GM18505 (cell line): ENCODE results near the gene GRK3.

Experiments used
- ATAC-seq: cut with Tn5 transposase; IDR thresholded peaks from one replicate; pipeline ENCODE4 v1.9.1; 2021; ENCODE audit not compliant: unreplicated experiment
- POLR2A ChIP-seq: IDR thresholded peaks from 4 replicates; pipeline ENCODE4 v1.6.1; 2011; ENCODE audit warnings: borderline replicate concordance; ENCODE audit not compliant: insufficient read depth, insufficient read length; ENCODE audit errors: extremely low read depth

GRK3 gene

DNA sequence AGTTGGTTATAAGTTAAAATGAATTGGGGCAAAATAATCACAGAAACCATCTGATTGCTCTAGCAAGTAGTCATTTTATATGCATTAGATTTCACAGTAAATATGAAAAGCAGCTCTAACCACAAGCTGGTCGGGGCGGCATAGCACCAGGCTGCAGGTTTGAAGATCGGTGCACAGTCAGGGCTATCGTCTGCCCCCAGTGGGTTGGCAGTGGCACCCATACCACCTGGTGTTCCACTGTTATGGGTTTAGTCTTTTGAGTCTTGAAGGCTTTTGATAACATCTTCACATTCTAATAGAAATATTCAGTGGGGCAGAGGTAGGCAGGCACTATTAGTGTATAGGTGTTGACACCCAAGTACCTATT lies 62.1 kb downstream of the GRK3 start:
- no peak for ATAC-seq
- no peak for TF ChIP-seq POLR2A

DNA sequence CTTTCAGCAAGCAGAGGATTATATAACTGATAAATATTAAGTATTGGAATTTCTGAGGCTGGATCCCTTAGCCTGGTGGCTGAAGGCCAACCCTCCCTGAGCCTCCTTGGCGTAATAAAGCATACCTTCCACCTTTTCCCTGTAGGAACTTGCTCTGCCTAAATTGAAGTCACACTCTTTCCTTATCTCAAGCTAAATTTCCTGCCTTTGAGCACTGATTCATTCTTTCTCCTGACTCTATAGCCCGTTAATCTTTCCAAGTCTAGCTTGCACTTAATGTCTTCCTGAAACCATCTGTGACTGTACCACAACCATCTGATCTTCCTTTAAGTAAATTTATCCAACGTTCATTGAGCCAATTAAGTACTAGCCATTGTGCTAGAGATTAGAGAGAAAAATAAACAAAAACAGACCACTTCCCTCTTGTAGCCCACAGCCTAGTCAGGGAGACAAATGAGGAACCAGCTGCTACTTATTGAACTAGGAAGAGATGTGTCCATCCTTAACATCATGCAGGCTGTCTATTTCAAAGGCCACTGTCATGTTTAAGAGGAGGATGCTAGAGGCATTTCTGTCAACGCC lies 62.9 kb downstream of the GRK3 start:
- no peak for ATAC-seq
- no peak for TF ChIP-seq POLR2A

DNA sequence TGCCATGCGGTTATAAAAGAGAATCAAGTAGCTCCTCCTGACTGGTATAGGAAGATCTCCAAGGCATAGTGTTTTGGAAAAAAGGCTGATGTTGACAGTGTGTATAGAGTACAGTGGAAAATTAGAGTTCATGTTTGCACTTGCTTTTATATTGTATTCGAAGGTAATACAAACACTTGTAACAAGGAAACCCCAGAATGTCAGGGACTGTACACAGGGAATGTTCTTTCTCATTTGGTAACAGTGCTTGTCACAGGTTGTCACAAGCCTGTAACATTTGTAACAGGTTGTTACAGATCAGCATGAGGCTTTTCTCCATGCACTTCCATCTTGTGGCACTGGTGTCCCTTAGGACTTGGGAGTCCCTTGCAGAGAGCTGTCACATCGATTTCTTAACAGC lies 64.0 kb downstream of the GRK3 start:
- TF ChIP-seq POLR2A = no peak
- no peak for ATAC-seq

DNA sequence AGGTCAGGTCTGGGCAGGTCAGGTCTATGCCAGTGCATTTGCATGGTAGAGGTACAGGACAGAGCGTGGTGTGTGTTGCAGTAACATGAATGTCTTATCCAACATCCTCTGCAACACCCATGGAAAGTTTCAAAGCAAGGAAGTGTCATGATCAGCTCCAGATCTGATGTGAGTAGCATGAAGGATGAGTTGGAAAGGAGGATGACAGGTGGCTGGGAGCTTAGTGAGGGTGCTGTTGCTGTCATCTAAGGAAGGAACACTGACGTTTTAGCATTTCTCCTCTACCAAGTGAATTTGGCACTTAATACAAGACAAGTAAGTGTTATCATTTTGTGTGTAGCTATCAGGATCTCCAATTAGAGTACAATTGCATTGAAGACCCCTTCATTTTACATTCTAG lies 65.1 kb downstream of the GRK3 start:
- no peak for TF ChIP-seq POLR2A
- no peak for ATAC-seq

DNA sequence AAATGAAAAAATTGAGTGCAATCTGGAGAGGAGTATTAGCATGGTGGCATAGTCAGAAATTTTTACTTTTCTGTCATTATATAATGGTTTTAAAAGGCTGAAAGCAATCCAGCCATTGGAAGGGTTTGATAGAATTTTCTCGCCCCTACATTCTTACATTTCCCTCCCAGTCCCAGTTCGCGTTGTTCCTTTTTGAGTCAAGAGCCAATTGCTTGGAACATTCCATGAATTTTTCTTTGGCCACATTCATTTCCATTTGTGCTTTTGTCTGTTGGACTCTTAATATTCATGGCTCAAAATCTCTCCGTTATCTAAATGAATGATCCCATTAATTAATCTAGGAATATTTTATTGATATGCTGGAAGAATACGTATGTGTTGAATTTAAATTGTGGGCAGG lies 66.0 kb downstream of the GRK3 start:
- no peak for TF ChIP-seq POLR2A

DNA sequence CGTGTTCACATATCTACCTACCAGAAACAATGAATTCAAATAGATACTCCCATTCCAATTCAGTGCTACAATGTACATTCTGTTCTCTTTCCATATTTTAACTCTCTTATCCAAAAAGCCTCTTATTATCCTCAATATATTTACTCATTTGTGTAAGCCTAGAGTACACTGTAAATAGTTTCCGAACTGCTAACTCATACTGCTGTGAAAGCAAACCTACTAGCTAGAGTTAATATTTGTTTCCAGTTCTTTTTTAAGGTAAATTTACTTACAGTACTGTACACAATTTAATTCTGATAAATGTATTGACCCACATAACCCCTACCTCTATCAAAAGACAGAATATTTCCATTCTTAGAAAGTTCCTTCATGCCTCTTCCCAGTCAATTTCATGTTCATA lies 71.8 kb downstream of the GRK3 start:
- no peak for TF ChIP-seq POLR2A
- ATAC-seq = no peak

More for the DNA sequence above, 66.0 kb downstream of the GRK3 start:
- no peak for ATAC-seq

DNA sequence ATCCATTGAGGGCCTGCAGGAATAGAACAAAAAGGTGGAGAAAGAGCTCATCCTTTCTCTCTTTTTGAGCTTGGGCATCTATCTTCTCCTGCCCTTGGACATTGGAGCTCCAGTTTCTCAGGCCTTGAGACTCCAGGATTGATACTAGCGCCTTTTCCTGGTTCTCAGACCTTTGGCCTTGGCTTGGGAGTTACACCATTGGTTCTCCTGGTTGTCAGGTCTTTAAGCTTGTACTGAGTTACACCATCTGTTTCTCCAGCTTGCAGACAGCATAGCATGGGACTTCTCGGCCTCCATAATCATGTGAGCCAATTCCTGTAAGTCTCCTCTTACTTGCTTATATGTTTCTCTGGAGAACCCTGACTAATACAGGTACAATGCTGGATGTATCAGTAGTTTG lies 72.6 kb downstream of the GRK3 start:
- TF ChIP-seq POLR2A = no peak
- ATAC-seq = no peak

DNA sequence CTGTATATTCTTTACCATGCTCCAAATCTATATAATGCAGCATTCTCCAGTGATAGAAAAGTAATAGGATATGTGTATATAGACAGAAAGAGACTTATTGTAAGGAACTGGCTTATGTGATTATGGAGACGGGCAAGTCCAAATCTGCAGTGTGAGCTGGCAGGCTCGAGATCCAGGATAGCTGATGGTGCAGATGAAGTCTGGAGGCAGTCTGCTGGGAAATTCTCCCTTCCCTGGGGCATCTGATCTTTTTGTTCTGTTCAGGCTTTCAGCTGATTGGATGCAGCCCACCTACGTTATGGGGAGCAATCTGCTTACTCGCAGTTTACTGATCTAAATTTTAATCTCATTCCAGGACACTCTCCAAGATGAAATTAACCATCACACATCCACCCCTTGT lies 73.2 kb downstream of the GRK3 start:
- no peak for TF ChIP-seq POLR2A
- no peak for ATAC-seq

DNA sequence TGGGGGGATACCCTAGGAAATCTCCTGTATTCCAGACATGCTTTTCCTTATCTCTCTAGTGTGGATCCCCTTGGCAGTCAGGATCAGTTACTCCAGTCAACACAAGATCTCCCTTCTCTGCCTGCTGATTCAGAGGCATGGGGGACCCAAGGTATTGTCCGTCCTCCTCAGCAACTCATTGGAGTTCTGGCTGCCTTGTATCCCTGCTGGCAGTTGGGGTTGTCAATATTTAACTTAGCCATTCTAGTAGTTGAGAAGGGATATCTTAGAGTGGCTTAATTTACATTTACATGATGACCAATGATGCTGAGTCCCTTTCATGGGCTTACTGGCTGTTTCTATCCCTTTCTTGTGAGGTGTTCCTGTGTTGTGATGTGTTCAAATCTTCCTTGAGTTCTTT lies 74.2 kb downstream of the GRK3 start:
- TF ChIP-seq POLR2A = no peak
- ATAC-seq = no peak

DNA sequence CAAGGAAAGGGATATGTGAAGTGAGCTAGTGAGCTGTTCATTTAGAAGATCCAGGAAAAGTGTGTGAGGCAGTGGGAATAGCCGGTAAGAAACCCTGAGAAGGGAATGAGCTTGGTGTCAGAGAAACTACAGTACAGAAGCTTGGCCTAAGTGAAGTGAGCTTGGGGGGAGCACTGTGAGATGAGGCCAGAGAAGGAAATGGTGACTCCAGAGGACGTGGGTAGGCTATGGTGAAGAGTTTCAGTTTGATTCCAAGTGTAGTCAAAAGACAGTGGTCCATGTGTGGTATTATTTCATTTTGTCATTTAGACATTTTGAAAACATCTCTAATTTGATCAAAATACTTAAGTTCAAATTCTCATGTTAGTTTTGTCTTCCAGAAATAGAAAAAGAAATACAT lies 77.2 kb downstream of the GRK3 start:
- no peak for ATAC-seq
- TF ChIP-seq POLR2A = no peak

DNA sequence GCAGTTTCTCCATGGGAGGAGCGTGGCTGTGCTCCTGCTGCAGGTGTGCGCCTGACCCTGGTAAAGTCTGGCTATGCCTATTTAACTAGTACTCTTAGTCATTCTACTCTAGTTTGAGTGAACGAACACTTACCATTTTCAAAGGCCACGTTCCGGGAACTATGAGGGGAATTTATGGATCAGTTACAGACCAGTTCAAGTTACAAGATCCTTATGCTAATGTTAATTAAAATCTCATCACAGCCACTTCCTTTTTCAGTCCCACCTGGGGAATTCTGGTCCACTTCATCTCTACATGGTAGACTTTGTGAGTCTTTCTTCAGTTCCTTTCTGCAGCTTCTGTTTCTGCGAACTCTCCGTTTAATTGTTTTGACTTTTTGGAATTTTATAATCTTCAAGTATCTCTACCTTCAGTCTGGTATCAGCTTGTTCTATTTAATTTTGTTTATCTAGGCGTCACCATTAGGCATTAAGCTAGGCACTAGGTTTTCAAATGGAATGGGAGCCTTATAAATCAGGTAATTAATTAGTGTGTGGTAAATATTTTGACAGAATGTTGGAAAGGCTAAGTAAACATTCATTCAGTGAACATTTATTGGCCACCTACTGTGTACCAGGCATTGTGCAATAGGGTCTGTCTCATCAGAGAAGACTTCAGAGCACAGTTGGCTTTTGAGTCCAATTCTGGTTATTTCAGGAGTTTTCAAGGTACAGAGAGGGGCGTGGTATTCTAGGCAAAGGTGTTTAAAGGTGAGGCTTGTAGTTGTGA lies 78.9 kb downstream of the GRK3 start:
- TF ChIP-seq POLR2A = no peak
- ATAC-seq = no peak

DNA sequence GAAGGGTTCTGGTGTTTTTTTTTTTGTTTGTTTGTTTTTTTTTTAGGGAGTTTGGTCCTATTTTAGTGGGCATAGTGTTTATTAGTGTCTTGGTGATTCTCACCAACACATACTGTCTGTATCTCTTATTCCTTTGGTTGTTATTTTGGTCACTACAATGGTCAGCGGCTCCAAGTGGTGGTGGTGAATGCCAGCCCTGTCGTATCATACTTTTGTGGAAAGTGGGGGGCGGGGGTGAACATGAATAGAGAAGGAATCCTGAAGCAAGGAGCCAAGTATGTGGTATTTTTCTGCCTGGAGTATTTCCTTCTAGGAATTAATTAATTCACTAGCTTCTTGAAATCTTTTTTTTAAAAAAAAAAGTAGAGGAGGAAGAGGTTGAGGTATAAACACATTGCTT lies 79.6 kb downstream of the GRK3 start:
- no peak for ATAC-seq
- no peak for TF ChIP-seq POLR2A

DNA sequence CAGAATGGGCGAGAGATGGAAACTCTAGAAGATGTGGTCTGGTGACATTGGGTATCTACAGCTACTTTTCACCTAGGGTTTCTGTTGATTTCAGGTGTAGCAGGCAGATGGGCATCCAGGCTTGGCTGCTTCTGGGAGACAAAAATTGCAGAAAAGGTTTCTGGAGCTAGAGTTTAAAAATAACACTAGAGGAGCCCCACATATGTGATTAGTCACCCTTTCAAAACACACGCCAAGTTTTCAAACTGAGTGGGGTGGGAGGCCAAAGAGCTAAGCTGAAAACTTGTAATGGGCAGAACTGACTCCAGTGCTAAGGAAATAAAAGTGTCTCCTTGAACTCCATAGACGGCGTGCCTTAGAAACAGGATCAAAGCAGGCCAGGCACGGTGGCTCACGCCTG lies 80.8 kb downstream of the GRK3 start:
- TF ChIP-seq POLR2A = no peak
- no peak for ATAC-seq

DNA sequence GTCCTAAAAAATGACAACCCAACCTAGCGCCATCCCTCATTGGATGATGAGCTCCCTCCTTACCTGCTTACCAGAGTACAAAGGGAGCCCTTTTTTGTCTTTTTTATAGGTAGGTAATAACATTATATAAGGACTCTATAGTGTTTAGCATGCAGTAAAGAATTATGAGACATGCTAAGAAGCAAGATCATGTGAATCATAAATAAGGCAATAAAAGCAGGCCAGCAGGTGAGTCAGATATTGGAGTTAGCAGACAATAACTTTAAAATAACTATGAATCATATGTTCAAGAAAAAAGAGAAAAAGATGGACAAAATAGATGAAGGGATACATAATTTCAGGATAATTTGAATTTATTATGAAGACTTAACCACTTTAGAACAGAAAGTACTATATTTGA lies 81.5 kb downstream of the GRK3 start:
- no peak for TF ChIP-seq POLR2A
- no peak for ATAC-seq
